UCSD-AML1 (cell line): Measurements from ENCODE around the gene AFAP1L2.

Source experiments
- DNase-seq: peaks from one replicate; lab custom pipeline; 2025; ENCODE audit not compliant: unreplicated experiment; lab: John Stamatoyannopoulos, UW

The AFAP1L2 gene

GRCh38 chr10:114391599-114391998, 12.7 kb downstream of the AFAP1L2 start:
- no peak for DNase-seq

- DNase-seq, result no peak
Observed at GRCh38 chr10:114389426-114389825, 14.9 kb downstream of the AFAP1L2 start.

- no peak for DNase-seq
Observed at GRCh38 chr10:114388275-114388674, 16.0 kb downstream of the AFAP1L2 start.

GRCh38 chr10:114387784-114388183, 16.5 kb downstream of the AFAP1L2 start:
- DNase-seq, result no peak

GRCh38 chr10:114386452-114386851, 17.9 kb downstream of the AFAP1L2 start:
- no peak for DNase-seq

- no peak for DNase-seq
Observed at GRCh38 chr10:114385557-114385956, 18.7 kb downstream of the AFAP1L2 start.

GRCh38 chr10:114384601-114385000, 19.7 kb downstream of the AFAP1L2 start:
- DNase-seq, result no peak

- DNase-seq, result no peak
Observed at GRCh38 chr10:114384181-114384580, 20.1 kb downstream of the AFAP1L2 start.

GRCh38 chr10:114380797-114381196, 23.5 kb downstream of the AFAP1L2 start:
- DNase-seq, result no peak

GRCh38 chr10:114380060-114380459, 24.2 kb downstream of the AFAP1L2 start:
- DNase-seq, result no peak

GRCh38 chr10:114379631-114380041, 24.7 kb downstream of the AFAP1L2 start:
- DNase-seq, result no peak

- DNase-seq, result no peak
Observed at GRCh38 chr10:114376523-114376922, 27.8 kb downstream of the AFAP1L2 start.

GRCh38 chr10:114375047-114375446, 29.3 kb downstream of the AFAP1L2 start:
- DNase-seq, result no peak

GRCh38 chr10:114374053-114374791, 30.1 kb downstream of the AFAP1L2 start:
- DNase-seq, result no peak

GRCh38 chr10:114373631-114374030, 30.7 kb downstream of the AFAP1L2 start:
- no peak for DNase-seq

- no peak for DNase-seq
Observed at GRCh38 chr10:114372995-114373394, 31.3 kb downstream of the AFAP1L2 start.

- DNase-seq, result no peak
Observed at GRCh38 chr10:114372179-114372578, 32.1 kb downstream of the AFAP1L2 start.

GRCh38 chr10:114370966-114371365, 33.3 kb downstream of the AFAP1L2 start:
- no peak for DNase-seq

- no peak for DNase-seq
Observed at GRCh38 chr10:114370199-114370598, 34.1 kb downstream of the AFAP1L2 start.

- no peak for DNase-seq
Observed at GRCh38 chr10:114368057-114368391, 36.3 kb downstream of the AFAP1L2 start.

- no peak for DNase-seq
Observed at GRCh38 chr10:114367351-114368056, 36.8 kb downstream of the AFAP1L2 start.

GRCh38 chr10:114364726-114365125, 39.6 kb downstream of the AFAP1L2 start:
- no peak for DNase-seq
